Breast epithelium (tissue), 4 donors: ENCODE data around the gene EDAR. TPM values are rescaled to one million over a fixed set of nuclear protein-coding genes. Genes with fewer than 3 reads are reported as not detected.

Experiments used
- DNase-seq, 2 donors: peaks; one replicate each; pipeline ENCODE4 v3.0.0-alpha.2; 2019; ENCODE audit warnings: low spot score in 2 of 2
- H3K27ac ChIP-seq, 2 donors: fragments of 200-600 bp; sonication (generic) in 1 of 2; one replicate each; pipeline ENCODE4 v1.5.1; 2016 to 2019; ENCODE audit warnings: mild to moderate bottlenecking in 1 of 2
- H3K27me3 ChIP-seq, 2 donors: fragments of 200-600 bp; sonication (generic) in 1 of 2; one replicate each; pipeline versions ENCODE4 v1.5.1 to v1.6.0; 2017 to 2019; ENCODE audit warnings: control low read depth in 1 of 2, mild to moderate bottlenecking in 1 of 2
- H3K36me3 ChIP-seq: fragments of 200-600 bp; one replicate; pipeline ENCODE4 v1.5.1; 2019
- H3K4me1 ChIP-seq, 2 donors: fragments of 200-600 bp; sonication (generic); one replicate each; pipeline ENCODE4 v1.5.1; 2016 to 2019; ENCODE audit warnings: control low read depth in 1 of 2
- H3K4me3 ChIP-seq, 3 donors: fragments of 200-600 bp; sonication (generic); 1 replicate in 2 of 3; 2 replicates in 1 of 3; pipeline ENCODE4 v1.5.1; 2016 to 2019; ENCODE audit warnings: mild to moderate bottlenecking in 3 of 3, moderate library complexity in 2 of 3
- H3K9me3 ChIP-seq, 2 donors: fragments of 200-600 bp; sonication (generic) in 1 of 2; one replicate each; pipeline ENCODE4 v1.5.1; 2016 to 2019; ENCODE audit warnings: control low read depth in 1 of 2
- POLR2A ChIP-seq: fragments of 450-650 bp; IDR thresholded peaks from one replicate; pipeline ENCODE4 v1.6.1; 2016; ENCODE audit warnings: antibody characterized with exemption, mild to moderate bottlenecking, moderate library complexity
- POLR2AphosphoS5 ChIP-seq, 3 donors: sonication (generic); formaldehyde crosslinking; IDR thresholded peaks; one replicate each; pipeline ENCODE4 v1.6.1; 2017; ENCODE audit warnings: antibody characterized with exemption in 3 of 3
- intact Hi-C: fragments of 100-400 bp; cut with DNase I; formaldehyde crosslinking; loops from one replicate; pipeline ENCODE4 v1.15.1; 2023; ENCODE audit warnings: low total_unique reads
- total RNA-seq, 3 donors: library from RNA; depleted of rRNA; stranded (reverse); fragments of >200 nt; gene quantifications; one replicate each; pipeline ENCODE4 v1.1.0, GENCODE V29; 2016
- TF ChIP-seq, protein P1 (sequence below), 3 donors: fragments of 450-650 bp; IDR thresholded peaks; one replicate each; pipeline ENCODE4 v1.5.1; 2016 to 2017; ENCODE audit warnings: antibody characterized with exemption in 3 of 3, mild to moderate bottlenecking in 3 of 3, moderate library complexity in 3 of 3

EDAR gene
- total RNA-seq, 3 donors from 2014 or later: 0.29 TPM; not detected in 2

DNA sequence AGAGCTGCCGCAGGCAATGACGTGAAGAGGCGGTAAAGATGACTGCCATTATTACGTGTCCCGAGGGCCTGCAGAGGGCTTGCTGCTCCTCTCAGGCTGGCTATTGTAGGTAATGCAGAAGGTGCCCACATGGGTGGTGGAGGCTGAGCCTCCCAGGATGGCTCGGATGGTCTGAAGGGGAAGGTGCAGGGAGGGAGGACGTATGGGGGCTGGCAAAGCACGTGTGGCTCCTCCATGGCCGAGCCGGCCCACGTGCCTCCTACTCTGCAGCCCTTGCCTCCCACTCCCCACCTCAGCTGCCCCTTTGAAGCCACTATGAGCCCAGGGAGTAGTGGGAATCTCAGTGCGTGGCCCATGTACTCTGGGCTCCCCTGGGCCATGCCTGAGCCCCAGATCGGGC lies 48.9 kb downstream of the EDAR start:
- H3K27me3 ChIP-seq: no peaks in the 10 kb centered on the region
- H3K36me3 ChIP-seq: no peaks in the 10 kb centered on the region
- TF ChIP-seq POLR2AphosphoS5 (IDR thresholded peaks at IDR 0.05) (no peak), POLR2A (no peak)
- TF ChIP-seq, protein P1, sequence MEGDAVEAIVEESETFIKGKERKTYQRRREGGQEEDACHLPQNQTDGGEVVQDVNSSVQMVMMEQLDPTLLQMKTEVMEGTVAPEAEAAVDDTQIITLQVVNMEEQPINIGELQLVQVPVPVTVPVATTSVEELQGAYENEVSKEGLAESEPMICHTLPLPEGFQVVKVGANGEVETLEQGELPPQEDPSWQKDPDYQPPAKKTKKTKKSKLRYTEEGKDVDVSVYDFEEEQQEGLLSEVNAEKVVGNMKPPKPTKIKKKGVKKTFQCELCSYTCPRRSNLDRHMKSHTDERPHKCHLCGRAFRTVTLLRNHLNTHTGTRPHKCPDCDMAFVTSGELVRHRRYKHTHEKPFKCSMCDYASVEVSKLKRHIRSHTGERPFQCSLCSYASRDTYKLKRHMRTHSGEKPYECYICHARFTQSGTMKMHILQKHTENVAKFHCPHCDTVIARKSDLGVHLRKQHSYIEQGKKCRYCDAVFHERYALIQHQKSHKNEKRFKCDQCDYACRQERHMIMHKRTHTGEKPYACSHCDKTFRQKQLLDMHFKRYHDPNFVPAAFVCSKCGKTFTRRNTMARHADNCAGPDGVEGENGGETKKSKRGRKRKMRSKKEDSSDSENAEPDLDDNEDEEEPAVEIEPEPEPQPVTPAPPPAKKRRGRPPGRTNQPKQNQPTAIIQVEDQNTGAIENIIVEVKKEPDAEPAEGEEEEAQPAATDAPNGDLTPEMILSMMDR (IDR thresholded peaks at IDR 0.05): no peak
- no peak overlapping the region for H3K27ac ChIP-seq
- intact Hi-C loops: no loop called here
- H3K4me1 ChIP-seq: no peaks in the 10 kb centered on the region
- H3K9me3 ChIP-seq: no peaks in the 10 kb centered on the region
- no peak overlapping the region for H3K4me3 ChIP-seq
- DNase-seq: no peak

DNA sequence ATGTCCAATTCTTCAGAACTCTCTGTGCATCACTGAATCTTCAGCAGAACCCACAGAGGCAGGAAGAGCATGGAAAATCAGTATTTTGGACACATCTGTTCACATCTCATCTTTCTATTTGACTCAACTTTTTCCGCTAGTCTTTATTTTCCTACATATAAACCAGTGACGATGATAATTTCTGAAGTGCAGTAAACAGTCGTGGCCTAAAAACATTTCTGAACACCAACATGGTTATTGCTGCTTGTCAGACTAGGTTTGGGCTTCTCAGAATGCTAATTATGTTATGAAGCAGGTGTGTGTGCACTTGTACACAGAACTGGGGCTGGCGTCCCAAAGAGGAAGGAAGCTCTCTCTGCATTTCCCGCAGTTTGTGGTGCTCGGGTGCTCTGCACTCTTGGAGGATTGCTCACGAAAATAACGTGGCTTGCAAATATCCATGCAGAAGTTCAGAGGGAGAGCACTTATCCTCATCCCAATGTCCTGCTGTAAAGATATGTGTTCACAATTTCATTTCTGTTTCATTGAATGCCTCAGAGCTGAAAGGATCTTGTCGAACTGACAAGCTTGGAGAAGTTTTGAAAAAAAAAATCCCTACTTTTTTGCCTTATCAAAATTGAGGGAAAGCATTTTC lies 50.8 kb downstream of the EDAR start:
- TF ChIP-seq POLR2AphosphoS5 (IDR thresholded peaks at IDR 0.05): no peak
- TF ChIP-seq, protein P1 (IDR thresholded peaks at IDR 0.05): no peak
- TF ChIP-seq POLR2A: no peak

DNA sequence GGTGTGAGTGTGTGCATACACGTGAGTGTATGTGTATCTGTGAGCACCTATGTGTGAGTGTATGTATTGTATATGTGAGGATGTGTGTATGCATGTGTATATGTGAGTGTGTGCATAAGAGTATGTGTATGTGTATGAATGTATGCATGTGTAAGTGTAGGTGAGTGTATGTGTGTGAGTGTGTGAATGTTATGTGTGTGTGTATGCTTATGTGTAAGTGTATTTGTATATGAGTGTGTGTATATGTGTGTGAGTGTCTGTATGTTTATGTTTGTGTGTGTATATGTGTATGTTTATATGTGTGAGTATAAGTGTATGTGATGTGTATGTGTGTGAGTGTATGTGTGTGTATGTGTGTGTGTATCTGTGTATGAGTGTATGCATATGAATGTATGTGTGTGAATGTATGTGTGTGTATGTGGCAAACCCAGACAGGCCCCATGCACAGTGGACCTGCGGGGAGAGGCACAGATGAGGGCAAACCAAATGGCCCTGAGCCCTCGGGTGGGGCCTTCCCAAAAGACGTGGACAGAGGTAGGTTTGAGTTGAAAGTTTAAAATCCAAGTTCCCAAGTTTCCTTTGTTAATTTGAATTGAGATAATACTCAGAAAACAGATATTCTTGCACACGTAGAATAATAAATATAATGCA lies 51.5 kb downstream of the EDAR start:
- no peaks in the 10 kb centered on the region for H3K27me3 ChIP-seq
- no peak overlapping the region for H3K4me3 ChIP-seq
- no peaks in the 10 kb centered on the region for H3K4me1 ChIP-seq
- intact Hi-C loops: no loop called here
- TF ChIP-seq POLR2A (no peak), POLR2AphosphoS5 (IDR thresholded peaks at IDR 0.05) (no peak)
- TF ChIP-seq, protein P1 (IDR thresholded peaks at IDR 0.05): no peak
- no peak overlapping the region for H3K27ac ChIP-seq
- no peaks in the 10 kb centered on the region for H3K36me3 ChIP-seq
- H3K9me3 ChIP-seq: no peaks in the 10 kb centered on the region
- DNase-seq: no peak

More for the DNA sequence above, 50.8 kb downstream of the EDAR start:
- DNase-seq: no peak
- intact Hi-C loops: no loop called here
- H3K27ac ChIP-seq: no peak overlapping the region
- H3K9me3 ChIP-seq: no peaks in the 10 kb centered on the region
- H3K27me3 ChIP-seq: no peaks in the 10 kb centered on the region
- no peak overlapping the region for H3K4me3 ChIP-seq
- no peaks in the 10 kb centered on the region for H3K4me1 ChIP-seq
- no peaks in the 10 kb centered on the region for H3K36me3 ChIP-seq

DNA sequence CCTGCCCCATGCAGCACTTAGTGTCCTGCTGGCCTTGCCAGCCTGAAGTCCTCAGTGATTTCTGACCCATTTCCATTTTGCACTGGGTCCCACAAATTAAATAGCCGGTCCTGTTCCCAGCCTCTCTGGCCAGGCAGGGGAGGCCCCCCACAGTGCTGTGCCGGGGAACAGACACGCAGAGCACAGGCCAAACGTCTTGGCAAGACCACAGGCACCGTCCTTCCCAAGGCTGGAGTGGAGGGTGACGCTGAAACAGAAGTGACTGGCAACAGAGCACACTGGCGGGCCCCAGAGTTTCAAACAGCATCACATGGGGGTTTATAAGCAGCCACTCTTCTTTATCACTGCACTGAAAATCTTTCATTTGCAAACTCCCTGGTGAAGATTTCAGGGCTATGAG lies 52.2 kb downstream of the EDAR start:
- no peak overlapping the region for H3K27ac ChIP-seq
- DNase-seq: no peak
- TF ChIP-seq, protein P1 (IDR thresholded peaks at IDR 0.05): no peak
- TF ChIP-seq POLR2A (no peak), POLR2AphosphoS5 (IDR thresholded peaks at IDR 0.05) (no peak)
- H3K36me3 ChIP-seq: no peaks in the 10 kb centered on the region
- no peak overlapping the region for H3K4me3 ChIP-seq
- H3K9me3 ChIP-seq: no peaks in the 10 kb centered on the region
- no peaks in the 10 kb centered on the region for H3K4me1 ChIP-seq
- H3K27me3 ChIP-seq: no peaks in the 10 kb centered on the region
- intact Hi-C loops: no loop called here

DNA sequence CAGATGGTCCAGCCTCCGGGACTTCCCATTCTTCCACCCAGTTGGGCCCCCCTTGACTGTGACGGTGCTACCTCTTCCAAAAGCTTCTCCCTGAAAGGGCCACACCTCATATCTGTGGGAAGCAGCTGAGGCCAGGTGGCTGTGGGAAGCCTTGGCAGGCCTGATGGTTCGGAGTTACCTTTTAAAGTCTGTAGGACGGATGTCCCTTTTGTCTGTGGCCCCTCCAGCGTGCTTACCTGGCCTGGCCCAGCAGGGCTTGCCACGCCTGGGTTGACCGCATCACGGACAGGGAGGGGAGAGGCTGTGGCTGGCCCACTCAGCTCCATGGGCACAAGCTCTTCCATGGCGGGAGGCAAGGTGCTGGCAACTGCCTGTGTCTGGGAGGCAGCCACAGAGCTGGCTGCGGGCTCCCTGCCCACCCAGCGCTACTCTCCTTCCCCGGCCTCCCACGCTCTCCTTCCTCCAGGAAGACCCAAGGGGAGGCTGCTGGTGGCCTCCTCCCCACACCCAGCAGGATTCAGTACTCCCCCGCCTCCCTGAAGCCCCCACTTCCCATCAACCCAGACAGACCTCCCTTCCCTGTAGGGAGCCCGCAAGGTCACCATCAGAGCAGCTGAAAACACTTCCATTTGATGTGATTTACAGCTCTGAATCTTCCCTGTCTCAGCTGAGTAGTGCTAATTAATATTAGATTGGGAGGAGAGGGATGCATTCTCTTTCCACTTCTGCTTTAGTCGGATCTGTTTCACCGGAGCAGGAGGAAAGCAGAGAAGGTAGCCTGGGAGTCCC lies 52.8 kb downstream of the EDAR start:
- no peak for TF ChIP-seq POLR2AphosphoS5 (IDR thresholded peaks at IDR 0.05)
- TF ChIP-seq, protein P1 (IDR thresholded peaks at IDR 0.05): no peak
- no peak for TF ChIP-seq POLR2A
- H3K4me3 ChIP-seq: no peak overlapping the region
- H3K36me3 ChIP-seq: no peaks in the 10 kb centered on the region
- H3K27ac ChIP-seq: no peak overlapping the region
- no peaks in the 10 kb centered on the region for H3K27me3 ChIP-seq
- intact Hi-C loops: no loop called here
- H3K9me3 ChIP-seq: no peaks in the 10 kb centered on the region
- DNase-seq: no peak
- no peaks in the 10 kb centered on the region for H3K4me1 ChIP-seq
